LNCAP (cell line): ENCODE results near the gene BFSP2.

ENCODE experiments used
- TF ChIP-seq, protein P1 (sequence below): fragments of 450-650 bp; IDR thresholded peaks from 2 replicates; pipeline ENCODE4 v1.5.1; 2017; ENCODE audit warnings: mild to moderate bottlenecking

Gene BFSP2, protein sequence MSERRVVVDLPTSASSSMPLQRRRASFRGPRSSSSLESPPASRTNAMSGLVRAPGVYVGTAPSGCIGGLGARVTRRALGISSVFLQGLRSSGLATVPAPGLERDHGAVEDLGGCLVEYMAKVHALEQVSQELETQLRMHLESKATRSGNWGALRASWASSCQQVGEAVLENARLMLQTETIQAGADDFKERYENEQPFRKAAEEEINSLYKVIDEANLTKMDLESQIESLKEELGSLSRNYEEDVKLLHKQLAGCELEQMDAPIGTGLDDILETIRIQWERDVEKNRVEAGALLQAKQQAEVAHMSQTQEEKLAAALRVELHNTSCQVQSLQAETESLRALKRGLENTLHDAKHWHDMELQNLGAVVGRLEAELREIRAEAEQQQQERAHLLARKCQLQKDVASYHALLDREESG

DNA sequence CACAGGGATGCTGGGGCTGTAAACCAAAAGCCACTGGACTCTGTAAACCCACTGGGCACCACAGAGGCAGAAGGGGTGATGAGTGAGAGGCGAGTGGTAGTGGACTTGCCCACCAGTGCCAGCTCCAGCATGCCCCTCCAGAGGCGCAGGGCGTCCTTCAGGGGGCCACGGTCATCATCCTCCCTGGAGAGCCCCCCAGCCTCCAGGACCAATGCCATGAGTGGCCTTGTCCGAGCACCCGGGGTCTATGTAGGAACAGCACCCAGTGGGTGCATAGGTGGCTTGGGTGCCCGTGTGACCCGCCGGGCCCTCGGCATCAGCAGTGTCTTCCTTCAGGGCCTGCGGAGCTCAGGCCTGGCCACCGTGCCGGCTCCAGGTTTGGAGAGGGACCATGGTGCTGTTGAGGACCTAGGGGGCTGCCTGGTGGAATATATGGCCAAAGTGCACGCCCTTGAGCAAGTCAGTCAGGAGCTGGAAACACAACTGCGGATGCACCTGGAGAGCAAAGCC lies at the start of gene BFSP2:
TSS of gene BFSP2 (plus strand) at position 51 of the 510 bp plus-strand sequence. CDS start at position 79, 28 bp downstream.
- TF ChIP-seq, protein P1, sequence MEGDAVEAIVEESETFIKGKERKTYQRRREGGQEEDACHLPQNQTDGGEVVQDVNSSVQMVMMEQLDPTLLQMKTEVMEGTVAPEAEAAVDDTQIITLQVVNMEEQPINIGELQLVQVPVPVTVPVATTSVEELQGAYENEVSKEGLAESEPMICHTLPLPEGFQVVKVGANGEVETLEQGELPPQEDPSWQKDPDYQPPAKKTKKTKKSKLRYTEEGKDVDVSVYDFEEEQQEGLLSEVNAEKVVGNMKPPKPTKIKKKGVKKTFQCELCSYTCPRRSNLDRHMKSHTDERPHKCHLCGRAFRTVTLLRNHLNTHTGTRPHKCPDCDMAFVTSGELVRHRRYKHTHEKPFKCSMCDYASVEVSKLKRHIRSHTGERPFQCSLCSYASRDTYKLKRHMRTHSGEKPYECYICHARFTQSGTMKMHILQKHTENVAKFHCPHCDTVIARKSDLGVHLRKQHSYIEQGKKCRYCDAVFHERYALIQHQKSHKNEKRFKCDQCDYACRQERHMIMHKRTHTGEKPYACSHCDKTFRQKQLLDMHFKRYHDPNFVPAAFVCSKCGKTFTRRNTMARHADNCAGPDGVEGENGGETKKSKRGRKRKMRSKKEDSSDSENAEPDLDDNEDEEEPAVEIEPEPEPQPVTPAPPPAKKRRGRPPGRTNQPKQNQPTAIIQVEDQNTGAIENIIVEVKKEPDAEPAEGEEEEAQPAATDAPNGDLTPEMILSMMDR: no peak

DNA sequence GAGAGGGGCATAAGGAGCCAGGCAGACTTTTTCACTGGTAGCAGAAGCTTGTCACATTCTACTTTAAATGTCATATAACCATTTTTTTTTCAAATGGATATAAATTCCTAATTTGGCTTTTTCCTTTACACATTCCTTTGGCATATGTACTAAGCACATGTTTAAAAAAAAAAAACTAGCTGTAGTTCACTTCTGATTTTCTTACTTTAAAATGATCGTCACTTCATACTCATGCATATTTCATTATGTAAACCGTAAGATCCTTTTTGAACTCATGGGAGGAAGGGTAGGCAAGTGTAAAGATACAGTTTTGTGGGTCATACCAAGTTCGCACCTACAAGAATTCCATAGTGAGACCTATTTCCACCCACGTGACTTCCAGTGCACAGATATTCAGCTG lies 45.1 kb upstream of the BFSP2 start:
- TF ChIP-seq, protein P1: no peak

DNA sequence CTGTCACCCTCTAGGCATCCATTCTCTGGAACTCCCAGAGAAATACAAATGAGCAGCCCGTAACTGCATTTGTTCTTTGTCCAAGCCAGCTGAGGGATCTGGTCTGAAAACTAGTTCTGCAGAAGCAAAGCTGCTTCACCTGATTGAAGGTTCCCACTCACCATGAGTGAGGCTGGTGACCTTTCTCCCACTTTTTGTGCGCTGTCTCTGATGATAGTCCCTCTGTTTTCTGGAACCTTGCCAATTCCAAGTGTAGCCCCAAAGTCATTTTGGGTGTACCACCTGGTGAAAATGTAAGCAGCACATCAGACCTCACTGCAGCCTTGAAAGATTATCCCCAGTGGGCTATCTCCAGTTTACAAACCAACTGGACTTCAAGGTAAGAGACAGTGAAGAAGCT lies 39.4 kb upstream of the BFSP2 start:
- TF ChIP-seq, protein P1: no peak

DNA sequence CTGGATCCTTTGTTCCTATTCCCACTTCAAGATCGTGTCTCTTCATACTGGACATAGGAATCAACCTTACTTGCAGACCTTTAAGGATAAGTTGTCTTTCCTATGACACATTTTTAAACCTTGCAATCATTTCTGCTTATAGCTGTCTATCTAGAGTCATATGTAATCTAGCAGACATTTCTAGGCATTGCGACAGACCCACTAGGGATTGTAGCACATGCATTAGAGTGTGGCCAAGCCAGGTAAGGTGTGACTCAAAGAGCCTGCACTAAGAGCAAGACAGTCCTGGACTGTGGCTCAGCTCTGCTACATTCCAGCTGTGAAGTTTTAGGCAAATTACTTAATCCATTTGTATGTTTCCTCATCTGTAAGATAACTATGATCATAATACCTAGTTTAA lies 38.8 kb upstream of the BFSP2 start:
- TF ChIP-seq, protein P1: no peak

DNA sequence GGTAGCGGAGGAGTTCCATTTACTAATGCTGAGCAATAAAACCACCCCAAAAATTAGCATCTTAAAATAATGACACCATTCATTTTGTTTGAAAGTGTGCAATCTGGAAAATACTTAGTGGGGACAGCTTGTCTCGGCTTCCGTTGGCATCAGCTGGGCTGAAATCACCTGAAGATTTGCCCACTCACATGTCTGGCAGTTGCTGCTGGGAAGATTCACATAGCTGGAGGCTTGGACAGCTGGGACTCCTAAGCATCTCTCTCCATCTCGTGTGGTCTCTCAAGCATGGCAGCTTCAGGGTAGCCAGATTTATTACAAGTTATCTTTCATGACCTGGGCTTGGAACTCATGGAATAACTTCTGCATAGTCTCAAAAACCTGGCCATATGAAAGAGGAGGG lies 38.4 kb upstream of the BFSP2 start:
- TF ChIP-seq, protein P1: no peak

DNA sequence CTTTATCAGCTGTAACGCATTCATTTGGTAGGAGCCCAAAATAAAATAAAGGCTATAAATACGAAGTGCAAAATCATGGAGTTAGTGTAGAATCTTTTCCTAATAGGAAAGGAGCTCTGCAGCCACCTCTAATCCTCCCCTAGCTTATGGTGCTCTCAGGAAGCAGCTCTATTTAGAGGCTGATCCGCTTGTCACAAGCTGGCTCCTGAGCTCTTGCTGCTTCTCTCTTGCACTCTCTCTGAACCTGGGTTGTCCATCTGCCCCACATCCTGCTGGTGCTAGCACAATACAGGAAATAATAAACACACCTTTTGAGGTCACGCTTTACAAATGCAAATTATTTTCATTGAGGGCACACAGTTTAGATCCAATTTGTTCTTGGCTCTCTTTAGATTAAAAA lies 37.3 kb upstream of the BFSP2 start:
- TF ChIP-seq, protein P1: no peak

DNA sequence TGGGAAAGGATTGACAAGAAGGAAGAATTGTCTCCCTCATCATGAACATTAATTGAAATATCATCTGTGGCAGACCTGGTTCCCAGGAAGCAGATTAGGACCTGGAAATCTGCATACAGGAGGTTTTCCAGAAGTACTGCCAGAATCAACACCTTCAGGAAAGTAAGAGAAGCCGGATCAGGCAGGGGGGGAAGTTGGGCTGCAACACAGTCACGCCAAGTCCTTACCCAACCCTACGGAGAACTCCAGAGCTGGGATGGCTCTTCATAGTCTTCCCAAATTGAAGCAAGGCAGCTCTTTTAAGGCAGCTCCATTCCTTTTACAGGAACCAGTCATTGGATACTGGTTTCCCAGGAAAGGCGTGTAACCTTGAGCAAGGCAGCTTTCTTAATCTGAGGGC lies 35.2 kb upstream of the BFSP2 start:
- TF ChIP-seq, protein P1: no peak
